GM19238 (cell line): ENCODE measurements around the gene MRPL23.

Source experiments
- DNase-seq: peaks from one replicate; pipeline ENCODE4 v3.0.0; 2011; ENCODE audit warnings: low spot score; ENCODE audit not compliant: insufficient read length

The MRPL23 gene

DNA sequence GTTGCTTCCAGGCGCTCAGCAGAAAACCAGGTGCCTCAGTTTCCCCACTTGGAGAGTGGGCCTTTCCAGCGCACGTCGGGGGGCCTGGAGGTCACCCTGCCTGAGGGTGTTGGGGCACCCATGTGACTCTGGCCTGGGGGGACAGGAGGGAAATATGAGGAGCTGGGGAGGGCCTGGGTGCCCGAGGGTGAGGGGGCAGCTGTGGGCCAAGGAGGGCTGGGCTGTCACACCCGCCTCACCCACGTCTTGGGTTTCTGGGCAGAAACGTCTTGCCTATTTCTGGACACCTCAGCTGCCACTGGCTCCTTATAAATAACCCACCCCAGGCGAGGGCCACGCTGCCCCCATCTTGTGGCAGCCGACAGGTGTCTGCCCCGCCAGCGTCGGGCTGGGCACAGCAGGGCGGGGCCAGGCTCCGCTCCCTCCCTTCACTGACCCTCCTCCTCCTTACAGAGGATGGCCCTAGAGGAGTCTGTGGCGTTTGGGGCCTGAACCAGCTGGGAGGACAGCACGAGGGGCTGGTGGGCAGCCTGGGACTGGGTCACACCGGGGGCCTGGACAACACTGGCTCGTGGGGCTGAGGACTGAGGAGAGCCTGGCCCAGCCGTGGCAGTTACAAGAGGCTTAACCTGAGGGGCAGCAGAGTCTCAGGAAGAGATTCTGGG lies 26.1 kb upstream of the MRPL23 start:
- no peak for DNase-seq

DNA sequence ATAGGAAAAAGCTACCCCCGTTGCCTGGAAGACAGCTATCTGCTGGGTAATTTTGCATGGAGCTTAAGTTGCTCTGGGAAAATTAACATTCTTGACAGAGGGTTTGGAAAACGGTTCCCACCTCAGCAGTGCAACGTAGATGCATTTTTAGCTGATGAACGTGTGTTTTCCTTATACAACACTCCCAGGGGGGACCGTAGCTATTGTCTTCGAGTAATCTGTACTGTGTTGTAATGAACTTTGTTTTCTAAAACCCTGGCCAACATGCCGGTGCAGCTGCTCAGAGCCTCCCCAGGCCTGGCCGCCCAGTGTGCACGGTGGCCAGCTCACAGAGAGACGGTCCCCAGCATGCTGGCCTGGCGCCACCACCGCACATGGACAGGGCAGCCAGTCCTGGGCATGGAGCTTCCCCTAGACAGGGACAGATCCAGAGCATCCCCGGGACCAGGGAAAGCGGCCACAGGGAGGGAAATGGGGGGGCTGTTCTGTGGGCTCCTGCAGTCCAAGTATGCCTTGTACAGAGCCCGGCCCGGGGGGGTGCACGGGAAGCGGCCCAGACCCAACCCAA lies 25.5 kb upstream of the MRPL23 start:
- no peak for DNase-seq

GRCh38 chr11:1922481-1923081 lies 24.6 kb upstream of the MRPL23 start:
- DNase-seq: no peak

GRCh38 chr11:1923201-1923956 lies 23.8 kb upstream of the MRPL23 start:
- no peak for DNase-seq

GRCh38 chr11:1924181-1924580 lies 23.0 kb upstream of the MRPL23 start:
- DNase-seq: no peak

GRCh38 chr11:1924646-1925372 lies 22.3 kb upstream of the MRPL23 start:
- DNase-seq: no peak

- no peak for DNase-seq
Observed at GRCh38 chr11:1925373-1926155, 21.6 kb upstream of the MRPL23 start.

GRCh38 chr11:1926156-1927025 lies 20.7 kb upstream of the MRPL23 start:
- DNase-seq: no peak

- no peak for DNase-seq
Observed at GRCh38 chr11:1927026-1927847, 19.9 kb upstream of the MRPL23 start.

DNA sequence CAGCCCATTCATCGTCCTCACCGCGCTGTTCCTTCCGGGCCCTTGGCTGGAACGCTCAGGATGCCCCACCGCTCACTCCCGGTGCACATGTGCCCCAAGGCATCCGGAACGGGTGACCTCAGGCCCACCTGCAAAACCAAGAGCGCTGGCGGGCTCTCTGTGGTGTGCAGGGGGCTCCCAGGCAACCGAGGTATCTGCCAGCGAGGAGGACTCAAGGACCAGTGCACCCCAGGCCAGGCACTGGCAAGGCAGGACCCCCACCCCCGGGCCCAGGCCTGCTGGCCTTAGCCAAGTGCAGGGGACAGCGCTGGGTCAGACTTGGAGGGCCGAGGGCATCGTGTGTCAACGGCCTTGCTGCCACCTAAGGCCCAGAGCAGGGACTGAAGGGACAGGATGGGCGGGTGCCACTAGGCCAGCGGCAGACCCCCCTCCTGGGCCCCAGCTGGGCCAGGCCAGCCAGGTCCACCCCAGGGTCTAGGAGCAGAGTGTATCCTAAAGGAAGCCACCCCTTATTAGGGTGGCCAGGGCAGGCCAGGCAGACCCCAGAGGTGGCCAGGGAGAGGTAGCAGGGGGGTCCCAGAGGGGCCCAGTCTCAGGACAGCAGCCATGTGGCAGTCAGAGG lies 19.2 kb upstream of the MRPL23 start:
- no peak for DNase-seq

DNA sequence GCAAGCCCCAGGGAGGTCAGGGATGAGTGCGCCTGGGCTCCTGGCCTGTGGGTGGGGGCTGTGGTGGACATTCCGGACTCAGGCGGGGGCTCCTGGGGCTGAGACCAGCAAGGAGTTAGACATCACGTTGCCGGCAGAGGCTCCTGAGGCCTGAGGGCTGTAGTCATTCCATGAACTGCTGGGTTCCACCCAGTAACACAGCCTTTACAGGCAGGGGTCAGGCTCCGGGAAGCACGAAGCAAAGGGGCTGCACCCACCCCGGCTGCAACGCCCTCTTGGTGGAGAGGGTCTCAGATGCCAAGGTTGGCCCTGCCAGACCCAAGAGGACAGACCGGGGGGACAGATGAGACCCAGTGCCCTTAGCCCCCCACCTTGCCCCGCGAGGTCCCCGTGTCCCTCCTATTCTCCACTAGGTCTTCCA lies 18.7 kb upstream of the MRPL23 start:
- DNase-seq: no peak

DNA sequence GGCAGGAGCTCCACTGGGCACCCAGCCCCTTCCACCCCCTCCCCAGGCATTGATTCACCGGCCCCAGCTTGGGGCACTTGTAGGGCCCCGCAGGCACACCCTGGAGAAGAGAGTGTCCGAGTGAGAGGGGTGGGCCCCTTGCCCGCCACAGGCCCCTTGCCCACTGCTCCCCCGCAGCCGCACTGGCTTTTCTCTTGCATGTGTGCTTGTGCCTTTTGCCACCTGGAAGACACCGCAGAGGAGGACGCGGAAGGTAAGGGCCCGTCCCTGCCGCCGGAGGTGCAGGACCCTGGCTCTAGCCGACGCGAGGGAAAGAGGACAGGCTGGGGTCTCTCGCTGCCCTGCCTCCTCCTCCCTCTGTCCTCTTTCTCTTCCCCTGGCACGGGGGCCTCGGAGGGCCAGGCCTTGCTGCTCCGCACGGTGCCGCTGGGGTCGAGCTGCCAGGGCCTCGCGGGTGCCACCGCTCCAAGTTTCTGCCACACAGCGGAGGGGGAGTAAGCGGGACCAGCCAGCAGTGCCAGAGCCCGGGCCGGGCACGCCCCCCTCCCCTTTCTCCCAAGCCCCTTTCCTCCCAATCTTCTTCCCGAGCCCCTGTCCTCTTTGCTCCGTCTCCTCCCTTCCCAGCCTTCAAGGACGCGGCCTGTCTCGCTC lies 18.1 kb upstream of the MRPL23 start:
- DNase-seq: no peak

- no peak for DNase-seq
Observed at GRCh38 chr11:1929621-1930461, 17.3 kb upstream of the MRPL23 start.

DNA sequence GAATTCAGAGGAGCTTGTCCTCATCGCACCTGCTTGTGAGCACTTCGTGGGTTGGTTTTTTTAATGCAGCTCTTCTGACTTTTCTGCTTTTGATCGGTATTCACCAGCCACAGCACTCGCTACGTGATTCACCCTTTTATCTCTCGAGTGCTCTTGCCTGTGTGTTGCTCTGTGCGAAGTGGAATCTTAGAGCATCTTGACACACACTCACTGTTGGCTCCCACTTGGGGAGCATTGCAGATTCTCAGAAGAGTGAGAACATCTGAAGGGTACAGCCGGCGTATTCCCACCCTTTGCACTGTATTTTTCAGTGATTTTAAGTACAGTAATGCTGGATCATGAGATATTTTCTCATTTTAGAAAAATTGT lies 16.7 kb upstream of the MRPL23 start:
- DNase-seq: no peak

- DNase-seq: no peak
Observed at GRCh38 chr11:1931341-1932104, 15.6 kb upstream of the MRPL23 start.

- no peak for DNase-seq
Observed at GRCh38 chr11:1932105-1932480, 15.0 kb upstream of the MRPL23 start.

DNA sequence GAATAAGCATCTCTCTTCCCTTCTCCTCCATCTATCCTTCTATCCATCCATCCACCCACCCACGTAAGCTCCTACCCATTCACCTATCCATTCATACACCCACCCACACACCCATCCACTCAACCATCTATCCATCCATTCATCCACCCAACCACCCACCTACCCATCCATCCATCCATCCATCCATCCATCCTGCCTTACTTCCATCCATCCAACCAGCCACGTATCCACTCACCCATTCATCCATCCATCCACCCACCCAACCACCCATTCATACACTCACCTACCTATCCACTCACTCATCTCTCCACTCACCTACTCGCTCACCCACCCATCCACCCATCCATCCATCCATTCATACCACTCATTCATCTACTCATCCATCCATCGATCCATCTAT lies 14.5 kb upstream of the MRPL23 start:
- no peak for DNase-seq
